ENCODE measurements around the gene TEDDM1.

Gene TEDDM1

DNA sequence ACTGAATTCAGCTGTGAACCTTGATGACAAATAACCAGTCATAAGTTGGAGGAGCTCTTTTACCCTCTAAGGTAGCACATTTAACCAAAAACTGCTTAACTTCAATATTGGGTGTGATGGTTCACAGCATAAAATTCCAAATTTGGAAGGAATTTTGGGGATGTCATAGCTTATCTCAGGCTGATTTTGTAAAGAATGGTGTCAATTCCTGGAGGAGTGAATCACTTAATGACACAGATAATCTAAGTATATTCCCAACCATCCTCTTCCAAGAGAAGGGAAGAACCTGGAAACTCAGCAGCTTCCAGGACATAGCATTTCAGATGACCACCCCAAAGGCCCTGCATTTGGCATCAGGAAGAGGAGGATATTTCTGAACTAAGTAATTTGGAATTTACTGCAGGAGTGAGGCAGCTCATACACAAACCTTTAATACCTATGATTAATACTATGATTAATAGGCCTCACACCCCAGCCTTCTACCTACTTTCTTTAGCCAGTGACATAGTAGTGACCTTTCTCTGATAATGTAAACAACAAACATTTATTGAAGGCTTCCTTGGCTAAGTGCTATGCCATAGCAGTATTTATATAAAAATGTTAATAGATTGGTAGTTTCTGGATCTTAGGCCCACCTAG, 23.4 kb downstream of the TEDDM1 start:
- DNase-seq, result no peak

- no peak for DNase-seq
Observed at GRCh38 chr1:182374101-182374834, 26.2 kb downstream of the TEDDM1 start.

- no peak for DNase-seq
Observed at GRCh38 chr1:182370532-182370931, 29.9 kb downstream of the TEDDM1 start.

- no peak for DNase-seq
Observed at GRCh38 chr1:182368903-182369302, 31.6 kb downstream of the TEDDM1 start.

- no peak for DNase-seq
Observed at GRCh38 chr1:182368358-182368757, 32.1 kb downstream of the TEDDM1 start.

GRCh38 chr1:182367926-182368325, 32.5 kb downstream of the TEDDM1 start:
- DNase-seq, result no peak

DNA sequence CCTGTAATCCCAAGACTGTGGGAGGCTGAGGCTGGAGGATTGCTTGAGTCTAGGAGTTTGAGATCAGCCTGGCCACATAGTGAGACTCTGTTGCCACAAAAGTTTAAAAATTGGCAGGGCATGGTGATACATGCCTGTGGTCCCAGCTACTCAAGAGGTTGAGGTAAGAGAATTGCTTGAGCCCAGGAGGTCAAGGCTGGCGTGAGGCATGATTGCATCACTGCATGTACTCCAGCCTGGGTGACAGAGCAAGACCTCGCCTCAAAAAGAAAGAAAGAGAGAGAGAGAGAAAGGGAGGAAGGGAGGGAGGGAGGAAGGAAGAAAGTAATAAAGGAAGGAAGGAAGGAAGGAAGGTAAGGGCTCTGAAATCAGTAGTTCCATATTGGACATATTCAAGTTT, 33.9 kb downstream of the TEDDM1 start:
- no peak for DNase-seq

- DNase-seq, result no peak
Observed at GRCh38 chr1:182359645-182360044, 40.8 kb downstream of the TEDDM1 start.

DNA sequence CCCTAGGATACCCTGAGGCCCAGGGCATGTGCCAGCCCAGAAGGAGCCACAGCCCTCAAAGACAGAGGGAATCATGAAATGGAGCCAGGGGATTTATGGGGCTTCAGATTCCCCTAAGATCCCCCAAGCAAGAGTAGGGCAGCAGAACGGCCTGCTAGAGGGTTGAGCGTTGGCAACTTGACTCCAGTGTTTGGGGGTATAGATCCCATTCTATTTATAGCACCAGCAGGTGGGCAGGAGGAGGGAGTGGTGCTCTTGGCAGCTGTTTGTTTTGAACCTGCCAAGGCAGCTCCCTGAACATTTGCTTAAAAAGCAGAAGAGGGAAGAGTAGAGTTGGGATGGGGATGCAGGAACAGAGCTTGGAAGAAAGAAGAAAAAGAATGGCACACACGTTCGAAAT, 42.6 kb downstream of the TEDDM1 start:
- no peak for DNase-seq

GRCh38 chr1:182357171-182357570, 43.3 kb downstream of the TEDDM1 start:
- DNase-seq, result no peak

- DNase-seq, result no peak
Observed at GRCh38 chr1:182355723-182356098, 44.8 kb downstream of the TEDDM1 start.

GRCh38 chr1:182351790-182352364, 48.6 kb downstream of the TEDDM1 start:
- DNase-seq, result no peak

DNA sequence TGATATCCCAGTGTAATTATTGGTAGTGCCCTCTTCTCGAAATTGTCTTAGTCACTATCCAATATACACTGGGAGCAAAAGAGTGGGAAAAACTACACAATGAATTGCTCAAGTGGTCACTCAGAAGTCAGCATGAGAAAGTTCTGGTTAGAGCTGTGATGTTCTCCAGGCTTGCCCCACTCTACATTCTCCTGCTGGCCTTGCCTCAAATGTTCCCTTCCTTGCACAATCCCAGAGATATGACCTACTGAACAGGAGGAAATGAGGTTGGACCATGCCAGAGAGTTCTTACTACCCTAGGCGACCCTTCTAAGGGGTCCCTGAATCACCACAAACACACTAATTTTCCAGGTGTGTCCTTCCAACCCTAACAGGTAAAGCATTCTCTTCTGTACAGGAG, 49.6 kb downstream of the TEDDM1 start:
- DNase-seq, result no peak

GRCh38 chr1:182348961-182349747, 51.3 kb downstream of the TEDDM1 start:
- no peak for DNase-seq
